K562 (cell line): ENCODE results near the gene NUCB2. TPM values are rescaled to one million over a fixed set of nuclear protein-coding genes. Genes with fewer than 3 reads are reported as not detected.

Experiments
- ATAC-seq: fragments of 200-7000 bp; cut with Tn5 transposase; 3 replicates; pipeline ENCODE4 v1.9.1; 2020; ENCODE audit warnings: moderate library complexity
- BruUV-seq: library from RNA; stranded (reverse); fragments of 400-500 nt; replicated peaks from 2 replicates; lab custom pipeline; 2021; lab: Mats Ljungman, UMichigan
- CTCF ChIA-PET: fragments of 300-600 bp; formaldehyde crosslinking; extraction: SDS; loops from one replicate; lab custom pipeline; 2021; ENCODE audit warnings: low intra/inter-chr PET ratio; lab: Yijun Ruan, JAX
- POLR2A ChIA-PET: fragments of 300-600, 350-650 bp; sonication (Branson Sonifier 250); formaldehyde crosslinking; extraction: SDS; loops from one replicate; lab custom pipeline; 2021; ENCODE audit warnings: antibody characterized with exemption, inconsistent platforms; lab: Yijun Ruan, JAX
- DNase-seq, 4 experiments: peaks; one replicate each; pipeline versions ENCODE4 v3.0.0 to v3.0.0-alpha.2; 2011 to 2018; ENCODE audit warnings: low spot score in 3 of 4, mixed read lengths in 3 of 4; ENCODE audit errors: extremely low read depth in 1 of 4
- FAIRE-seq: peaks from 2 replicates; lab custom pipeline; 2011; peaks lifted over from hg19 to GRCh38; lab: Jason Lieb, UNC
- H2AFZ ChIP-seq: 2 replicates; pipeline ENCODE4 v1.6.0; 2011; ENCODE audit warnings: low read depth, low read length, control low read depth, inconsistent platforms
- H3K27ac ChIP-seq: fragments of 200-600 bp; 3 replicates; pipeline ENCODE4 v1.8.0; 2011; ENCODE audit warnings: low read depth, mild to moderate bottlenecking, control low read depth, inconsistent platforms, low read length, moderate library complexity, mixed read lengths; ENCODE audit errors: extremely low read depth
- H3K27me3 ChIP-seq, 2 experiments: fragments of 300-600 bp in 1 of 2; 2 replicates in 1 of 2; 3 replicates in 1 of 2; pipeline versions ENCODE4 v1.6.0 to v1.8.0; 2011; ENCODE audit warnings: inconsistent platforms in 2 of 2, low read length in 2 of 2, mild to moderate bottlenecking in 1 of 2, mixed read lengths in 1 of 2, moderate library complexity in 1 of 2; ENCODE audit not compliant: control insufficient read depth in 2 of 2, insufficient read depth in 2 of 2
- H3K36me3 ChIP-seq: fragments of 300-600 bp; 3 replicates; pipeline ENCODE4 v1.8.0; 2011; ENCODE audit warnings: mild to moderate bottlenecking, low read length, inconsistent platforms; ENCODE audit not compliant: control insufficient read depth, insufficient read depth
- H3K4me1 ChIP-seq, 2 experiments: fragments of 200-600 bp in 1 of 2; replicated peaks in 1 of 2; 2 replicates in 1 of 2; 3 replicates in 1 of 2; pipeline versions ENCODE4 v1.5.1 to v1.8.0; 2011; ENCODE audit warnings: inconsistent platforms in 2 of 2, low read length in 2 of 2, mild to moderate bottlenecking in 1 of 2, mixed read lengths in 1 of 2, moderate library complexity in 1 of 2; ENCODE audit not compliant: control insufficient read depth in 2 of 2, insufficient read depth in 2 of 2
- H3K4me2 ChIP-seq: 2 replicates; pipeline ENCODE4 v1.6.1; 2011; ENCODE audit warnings: low read length, control low read depth, inconsistent platforms, mixed read lengths; ENCODE audit not compliant: insufficient read depth
- H3K4me3 ChIP-seq: fragments of 200-600 bp; sonication (generic), shearing (Covaris generic); 2 replicates; pipeline ENCODE4 v1.5.1; 2016; ENCODE audit warnings: control low read depth, inconsistent platforms
- H3K79me2 ChIP-seq: fragments of 200-600 bp; 3 replicates; pipeline ENCODE4 v1.8.0; 2011; ENCODE audit warnings: low read length, inconsistent platforms; ENCODE audit not compliant: control insufficient read depth, insufficient read depth
- H3K9ac ChIP-seq, 2 experiments: 2 replicates each; pipeline versions ENCODE4 v1.6.0 to v1.6.1; 2011; ENCODE audit warnings: low read depth in 2 of 2, low read length in 2 of 2, control low read depth in 1 of 2, inconsistent platforms in 1 of 2, mild to moderate bottlenecking in 1 of 2, mixed read lengths in 1 of 2; ENCODE audit not compliant: insufficient read depth in 1 of 2
- H3K9me1 ChIP-seq: one replicate; pipeline ENCODE4 v1.6.0; 2011; ENCODE audit warnings: inconsistent platforms, mild to moderate bottlenecking, low read length, moderate library complexity; ENCODE audit not compliant: control insufficient read depth, insufficient read depth
- H3K9me3 ChIP-seq: replicated peaks from 2 replicates; pipeline ENCODE4 v1.5.1; 2011; ENCODE audit warnings: low read depth, low read length, inconsistent platforms; ENCODE audit not compliant: control insufficient read depth, insufficient read depth
- H4K20me1 ChIP-seq: replicated peaks from 2 replicates; pipeline ENCODE4 v1.6.1; 2011; ENCODE audit warnings: low read length, inconsistent platforms, mixed read lengths; ENCODE audit not compliant: control insufficient read depth, insufficient read depth
- ETV5 ChIP-seq: sonication (generic); formaldehyde crosslinking; IDR thresholded peaks from 2 replicates; pipeline ENCODE4 v1.4.0; 2020; ENCODE audit warnings: low read depth, mild to moderate bottlenecking, missing genetic modification reagents
- HDAC3 ChIP-seq: fragments of 450-650 bp; IDR thresholded peaks from 2 replicates; pipeline ENCODE4 v1.6.1; 2018; ENCODE audit warnings: borderline replicate concordance, mild to moderate bottlenecking, moderate library complexity; ENCODE audit not compliant: partially characterized antibody
- MEF2A ChIP-seq: IDR thresholded peaks from 2 replicates; pipeline ENCODE4 v1.6.1; 2011; ENCODE audit warnings: low read depth, mild to moderate bottlenecking, low read length, moderate library complexity; ENCODE audit not compliant: control insufficient read depth
- NBN ChIP-seq: fragments of 450-650 bp; IDR thresholded peaks from 2 replicates; pipeline ENCODE4 v1.6.1; 2016; ENCODE audit warnings: low read depth, mild to moderate bottlenecking
- NEUROD1 ChIP-seq: fragments of 150-350 bp; IDR thresholded peaks from 2 replicates; pipeline ENCODE4 v1.6.1; 2014; ENCODE audit warnings: borderline replicate concordance, low read length, low read depth; ENCODE audit not compliant: partially characterized antibody
- POLR2B ChIP-seq: fragments of 450-650 bp; IDR thresholded peaks from 2 replicates; pipeline ENCODE4 v1.6.1; 2018; ENCODE audit warnings: low read depth; ENCODE audit not compliant: partially characterized antibody
- POU5F1 ChIP-seq: fragments of 150-350 bp; IDR thresholded peaks from 2 replicates; pipeline ENCODE4 v1.6.1; 2014; ENCODE audit warnings: borderline replicate concordance, low read length, low read depth, mild to moderate bottlenecking; ENCODE audit not compliant: partially characterized antibody
- SETDB1 ChIP-seq: IDR thresholded peaks from one replicate; pipeline ENCODE4 v1.6.1; 2012; ENCODE audit warnings: low read length, control low read depth, inconsistent platforms
- ZNF3 ChIP-seq: fragments of 250-450 bp; sonication (Bioruptor Pico); IDR thresholded peaks from 2 replicates; pipeline ENCODE4 v1.5.0; 2021; ENCODE audit warnings: mild to moderate bottlenecking, moderate library complexity
- ZNF75A ChIP-seq: fragments of 450-650 bp; formaldehyde crosslinking; IDR thresholded peaks from 2 replicates; pipeline ENCODE4 v1.4.0; 2020; ENCODE audit warnings: mild to moderate bottlenecking
- ZNF79 ChIP-seq: fragments of 250-450 bp; sonication (Bioruptor Pico); IDR thresholded peaks from 2 replicates; pipeline ENCODE4 v1.4.0; 2020; ENCODE audit warnings: low read depth, mild to moderate bottlenecking, moderate library complexity
- WGBS: fragments of 100-300 bp; shearing (Covaris generic); methylation state at CpG from one replicate; pipeline ENCODE4 v1.1.6; 2016; ENCODE audit warnings: low coverage, mixed read lengths; ENCODE audit not compliant: insufficient coverage; ENCODE audit errors: missing lambda C conversion rate; 5-methylcytosine and 5-hydroxymethylcytosine counted together
- in situ Hi-C: fragments of 300-500 bp; cut with MboI; formaldehyde crosslinking; loops from 4 replicates; pipeline ENCODE4 v1.15.0; 2018; ENCODE audit warnings: inconsistent platforms, mixed read lengths
- intact Hi-C: fragments of 100-400 bp; cut with micrococcal nuclease; formaldehyde crosslinking; loops from 2 replicates; pipeline ENCODE4 v1.14.2; 2022
- polyA plus RNA-seq, 8 experiments: library from polyadenylated mRNA; depleted of rRNA in 4 of 8; stranded (reverse) in 5 of 8; unstranded in 3 of 8; fragments of >200 nt; fragmentation: Nextera tagmentation in 2 of 8; fragmentation: Illumina TruSeq in 1 of 8; extraction: Ambion mirVana in 2 of 8; extraction: Trizol in 1 of 8; gene quantifications; 2 replicates each; pipeline versions ENCODE4 v1.2.1 to v1.2.3, GENCODE V29; 2011 to 2014; ENCODE audit warnings: inconsistent platforms in 1 of 8, missing spikeins in 1 of 8
- total RNA-seq, 7 experiments: library from RNA; depleted of rRNA in 6 of 7; stranded (reverse); fragments of >200 nt in 6 of 7; fragmentation: Illumina TruSeq in 2 of 7; extraction: Trizol in 2 of 7; gene quantifications; 2 replicates each; pipeline versions ENCODE4 v1.2.1 to v1.2.3, GENCODE V29; 2011 to 2021; ENCODE audit warnings: low replicate concordance in 1 of 7
- TF ChIP-seq, protein P1 (sequence below): fragments of 450-650 bp; IDR thresholded peaks from 2 replicates; pipeline ENCODE4 v1.6.1; 2017; ENCODE audit warnings: antibody characterized with exemption, mild to moderate bottlenecking

NUCB2 gene
- total and polyA plus RNA-seq, 9 of the 15 experiments (the other 6 are each of a cell fraction or from before 2014, with no cell fraction given): 54.0 to 108 (median 84.6) TPM

- DNase-seq: no peak
- peaks cover 15% of the 10 kb centered on the region; the same call in 2 of the 3 replicates for H3K36me3 ChIP-seq
- no peak overlapping the region for H2AFZ ChIP-seq
- no peak overlapping the region for H3K9ac ChIP-seq
- no TSS peak for BruUV-seq
- WGBS: 88% methylated on average over 5 of the region's 5 CpGs
- H4K20me1 ChIP-seq: no peaks in the 10 kb centered on the region
- no peaks in the 10 kb centered on the region for H3K9me1 ChIP-seq
- peak; percentile 75 for ATAC-seq
- no peak overlapping the region for H3K4me2 ChIP-seq
- H3K9me3 ChIP-seq: no peaks in the 10 kb centered on the region
- no peak overlapping the region for H3K4me3 ChIP-seq
- no peaks in the 10 kb centered on the region for H3K27me3 ChIP-seq
- in situ Hi-C loops: no loop called here
- TF ChIP-seq ZNF3: no peak
- TF ChIP-seq, all 486 proteins: peak for 0
- H3K27ac ChIP-seq: no peak overlapping the region
- intact Hi-C loops: no loop called here
- FAIRE-seq: peak; percentile 65
- no peaks in the 10 kb centered on the region for H3K79me2 ChIP-seq
- ChIA-PET CTCF (no interaction called here), POLR2A (interaction anchor here (0.6 to 1.5 kb wide), 6 partner anchors 10 to 374 kb away, joined by 3 to 4 read pairs (median 3); no protein-coding TSS in a partner anchor)
- H3K4me1 ChIP-seq: no peaks in the 10 kb centered on the region
Measured at GRCh38 chr11:17328871-17329494, 52.4 kb downstream of the NUCB2 start.

GRCh38 chr11:17331669-17332068, 55.1 kb downstream of the NUCB2 start:
- BruUV-seq: no TSS peak
- POLR2A ChIA-PET: no interaction called here
- no peak for FAIRE-seq
- no peaks in the 10 kb centered on the region for H3K9me1 ChIP-seq
- H3K4me2 ChIP-seq: no peak overlapping the region
- intact Hi-C loops (loop anchor here (2.0 kb wide), 1 partner anchor 53 kb away; no protein-coding TSS in a partner anchor), in situ Hi-C loops (no loop called here)
- no peaks in the 10 kb centered on the region for H4K20me1 ChIP-seq
- H3K27ac ChIP-seq: no peak overlapping the region
- 45% methylated on average over 2 of the region's 2 CpGs for WGBS
- H3K27me3 ChIP-seq: no peaks in the 10 kb centered on the region
- peaks cover 18% of the 10 kb centered on the region; the same call in 2 of the 3 replicates for H3K36me3 ChIP-seq
- ATAC-seq: no peak
- H2AFZ ChIP-seq: no peak overlapping the region
- no peaks in the 10 kb centered on the region for H3K4me1 ChIP-seq
- H3K9me3 ChIP-seq: no peaks in the 10 kb centered on the region
- H3K9ac ChIP-seq: no peak overlapping the region
- no peaks in the 10 kb centered on the region for H3K79me2 ChIP-seq
- no peak for DNase-seq
- CTCF ChIA-PET: no interaction called here
- no peak overlapping the region for H3K4me3 ChIP-seq
- no peak for TF ChIP-seq SETDB1
- TF ChIP-seq, protein P1, sequence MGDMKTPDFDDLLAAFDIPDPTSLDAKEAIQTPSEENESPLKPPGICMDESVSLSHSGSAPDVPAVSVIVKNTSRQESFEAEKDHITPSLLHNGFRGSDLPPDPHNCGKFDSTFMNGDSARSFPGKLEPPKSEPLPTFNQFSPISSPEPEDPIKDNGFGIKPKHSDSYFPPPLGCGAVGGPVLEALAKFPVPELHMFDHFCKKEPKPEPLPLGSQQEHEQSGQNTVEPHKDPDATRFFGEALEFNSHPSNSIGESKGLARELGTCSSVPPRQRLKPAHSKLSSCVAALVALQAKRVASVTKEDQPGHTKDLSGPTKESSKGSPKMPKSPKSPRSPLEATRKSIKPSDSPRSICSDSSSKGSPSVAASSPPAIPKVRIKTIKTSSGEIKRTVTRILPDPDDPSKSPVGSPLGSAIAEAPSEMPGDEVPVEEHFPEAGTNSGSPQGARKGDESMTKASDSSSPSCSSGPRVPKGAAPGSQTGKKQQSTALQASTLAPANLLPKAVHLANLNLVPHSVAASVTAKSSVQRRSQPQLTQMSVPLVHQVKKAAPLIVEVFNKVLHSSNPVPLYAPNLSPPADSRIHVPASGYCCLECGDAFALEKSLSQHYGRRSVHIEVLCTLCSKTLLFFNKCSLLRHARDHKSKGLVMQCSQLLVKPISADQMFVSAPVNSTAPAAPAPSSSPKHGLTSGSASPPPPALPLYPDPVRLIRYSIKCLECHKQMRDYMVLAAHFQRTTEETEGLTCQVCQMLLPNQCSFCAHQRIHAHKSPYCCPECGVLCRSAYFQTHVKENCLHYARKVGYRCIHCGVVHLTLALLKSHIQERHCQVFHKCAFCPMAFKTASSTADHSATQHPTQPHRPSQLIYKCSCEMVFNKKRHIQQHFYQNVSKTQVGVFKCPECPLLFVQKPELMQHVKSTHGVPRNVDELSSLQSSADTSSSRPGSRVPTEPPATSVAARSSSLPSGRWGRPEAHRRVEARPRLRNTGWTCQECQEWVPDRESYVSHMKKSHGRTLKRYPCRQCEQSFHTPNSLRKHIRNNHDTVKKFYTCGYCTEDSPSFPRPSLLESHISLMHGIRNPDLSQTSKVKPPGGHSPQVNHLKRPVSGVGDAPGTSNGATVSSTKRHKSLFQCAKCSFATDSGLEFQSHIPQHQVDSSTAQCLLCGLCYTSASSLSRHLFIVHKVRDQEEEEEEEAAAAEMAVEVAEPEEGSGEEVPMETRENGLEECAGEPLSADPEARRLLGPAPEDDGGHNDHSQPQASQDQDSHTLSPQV: no peak
- no peak for TF ChIP-seq POU5F1
- no peak for TF ChIP-seq NBN
- TF ChIP-seq ZNF79: no peak
- TF ChIP-seq HDAC3: no peak
- no peak for TF ChIP-seq NEUROD1
- no peak for TF ChIP-seq POLR2B
- TF ChIP-seq MEF2A: no peak
- TF ChIP-seq ETV5 (CRISPR knock-in tag): no peak
- no peak for TF ChIP-seq ZNF75A (CRISPR knock-in tag)
